ENCODE results near the gene RUNDC3A.

RUNDC3A gene

GRCh38 chr17:44277976-44278375 lies 30.4 kb upstream of the RUNDC3A start:
- TF ChIP-seq CTCF (IDR thresholded peaks at IDR 0.05; ENCODE audit: low read depth, low read length) = no peak
- DNase-seq (ENCODE audit: extremely low read depth, low read depth) = no peak

GRCh38 chr17:44279346-44279665 lies 29.1 kb upstream of the RUNDC3A start:
- TF ChIP-seq CTCF (IDR thresholded peaks at IDR 0.05; ENCODE audit: low read depth, low read length) = no peak

GRCh38 chr17:44279666-44280391 lies 28.6 kb upstream of the RUNDC3A start:
- no peak for TF ChIP-seq CTCF (IDR thresholded peaks at IDR 0.05; ENCODE audit: low read depth, low read length)
- DNase-seq (ENCODE audit: extremely low read depth, low read depth) = peak; percentile 46

More at GRCh38 chr17:44279346-44279665, 29.1 kb upstream of the RUNDC3A start:
- no peak for DNase-seq (ENCODE audit: extremely low read depth, low read depth)

- no peak for TF ChIP-seq CTCF (IDR thresholded peaks at IDR 0.05; ENCODE audit: low read depth, low read length)
- DNase-seq (ENCODE audit: extremely low read depth, low read depth) = no peak
Observed at GRCh38 chr17:44280392-44280937, 27.9 kb upstream of the RUNDC3A start.

GRCh38 chr17:44281570-44281969 lies 26.8 kb upstream of the RUNDC3A start:
- no peak for DNase-seq (ENCODE audit: extremely low read depth, low read depth)
- TF ChIP-seq CTCF (IDR thresholded peaks at IDR 0.05; ENCODE audit: low read depth, low read length) = no peak

GRCh38 chr17:44282264-44282663 lies 26.1 kb upstream of the RUNDC3A start:
- DNase-seq (ENCODE audit: extremely low read depth, low read depth) = no peak
- TF ChIP-seq CTCF (IDR thresholded peaks at IDR 0.05; ENCODE audit: low read depth, low read length) = no peak

- no peak for DNase-seq (ENCODE audit: extremely low read depth, low read depth)
Observed at GRCh38 chr17:44283344-44284023, 24.9 kb upstream of the RUNDC3A start.

More at GRCh38 chr17:44283344-44284023, 24.9 kb upstream of the RUNDC3A start:
- no peak for TF ChIP-seq CTCF (IDR thresholded peaks at IDR 0.05; ENCODE audit: low read depth, low read length)
